Ovary (tissue), 3 donors: Measurements from ENCODE around the gene ARSG.

ENCODE experiments used
- EP300 ChIP-seq: sonication (generic); formaldehyde crosslinking; IDR thresholded peaks from one replicate; pipeline ENCODE4 v1.6.1; 2017; ENCODE audit warnings: antibody characterized with exemption
- POLR2A ChIP-seq: fragments of 450-650 bp; IDR thresholded peaks from one replicate; pipeline ENCODE4 v1.6.1; 2017; ENCODE audit warnings: antibody characterized with exemption, mild to moderate bottlenecking, moderate library complexity
- TF ChIP-seq, protein P1 (sequence below), 3 donors: fragments of 450-650 bp in 2 of 3; fragments of 200-600 bp in 1 of 3; IDR thresholded peaks; one replicate each; pipeline versions ENCODE4 v1.5.1 to v1.8.0; 2016 to 2022; ENCODE audit warnings: antibody characterized with exemption in 3 of 3, mild to moderate bottlenecking in 1 of 3
- donor health status: DM: no; HTN: no; CAD: no.

DNA sequence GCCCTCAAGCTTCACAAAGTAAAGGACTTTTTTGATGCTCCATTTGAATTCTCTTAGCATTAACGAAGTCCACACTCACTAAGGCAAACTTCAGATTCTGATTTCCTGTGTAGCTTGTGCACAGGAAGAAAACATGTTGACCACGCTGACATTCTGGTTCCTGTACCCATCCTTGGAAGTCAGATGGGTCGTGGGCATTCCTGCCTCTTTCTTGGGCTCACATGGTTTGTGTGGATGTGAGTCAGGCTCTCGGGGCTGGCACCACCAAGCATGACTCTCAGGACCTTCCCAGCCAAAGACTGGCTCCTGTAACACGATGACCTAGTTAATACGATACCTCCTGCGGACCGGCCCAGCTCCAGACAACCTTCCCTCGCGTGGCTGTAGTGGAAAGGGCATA is 32.8 kb downstream of the ARSG start:
- no peak for TF ChIP-seq POLR2A
- TF ChIP-seq EP300 = no peak
- TF ChIP-seq, protein P1, sequence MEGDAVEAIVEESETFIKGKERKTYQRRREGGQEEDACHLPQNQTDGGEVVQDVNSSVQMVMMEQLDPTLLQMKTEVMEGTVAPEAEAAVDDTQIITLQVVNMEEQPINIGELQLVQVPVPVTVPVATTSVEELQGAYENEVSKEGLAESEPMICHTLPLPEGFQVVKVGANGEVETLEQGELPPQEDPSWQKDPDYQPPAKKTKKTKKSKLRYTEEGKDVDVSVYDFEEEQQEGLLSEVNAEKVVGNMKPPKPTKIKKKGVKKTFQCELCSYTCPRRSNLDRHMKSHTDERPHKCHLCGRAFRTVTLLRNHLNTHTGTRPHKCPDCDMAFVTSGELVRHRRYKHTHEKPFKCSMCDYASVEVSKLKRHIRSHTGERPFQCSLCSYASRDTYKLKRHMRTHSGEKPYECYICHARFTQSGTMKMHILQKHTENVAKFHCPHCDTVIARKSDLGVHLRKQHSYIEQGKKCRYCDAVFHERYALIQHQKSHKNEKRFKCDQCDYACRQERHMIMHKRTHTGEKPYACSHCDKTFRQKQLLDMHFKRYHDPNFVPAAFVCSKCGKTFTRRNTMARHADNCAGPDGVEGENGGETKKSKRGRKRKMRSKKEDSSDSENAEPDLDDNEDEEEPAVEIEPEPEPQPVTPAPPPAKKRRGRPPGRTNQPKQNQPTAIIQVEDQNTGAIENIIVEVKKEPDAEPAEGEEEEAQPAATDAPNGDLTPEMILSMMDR (IDR thresholded peaks at IDR 0.05) = no peak
